HG03025 (cell line): Measurements from ENCODE around the gene KIZ.
"Not testable (repeated sequence)": the region's sequence is repeated elsewhere in the genome, so short reads cannot be mapped to it uniquely, and the experiment has no call there.

ENCODE experiments used
- ATAC-seq: cut with Tn5 transposase; IDR thresholded peaks from one replicate; pipeline ENCODE4 v1.9.1; 2021; ENCODE audit warnings: mild to moderate bottlenecking, moderate library complexity; ENCODE audit not compliant: unreplicated experiment, low FRiP score

The KIZ gene

GRCh38 chr20:21244808-21245207, 118.9 kb downstream of the KIZ start:
- no peak for ATAC-seq

GRCh38 chr20:21246161-21246560, 120.3 kb downstream of the KIZ start:
- ATAC-seq: no peak

- not testable (repeated sequence) for ATAC-seq
These were observed 121.8 kb downstream of the KIZ start for GRCh38 chr20:21247603-21248095.

GRCh38 chr20:21251278-21251677, 125.4 kb downstream of the KIZ start:
- no peak for ATAC-seq

- ATAC-seq: no peak
These were observed 131.3 kb downstream of the KIZ start for GRCh38 chr20:21257192-21257591.

GRCh38 chr20:21258411-21258810, 132.5 kb downstream of the KIZ start:
- no peak for ATAC-seq

- no peak for ATAC-seq
These were observed 133.5 kb downstream of the KIZ start for GRCh38 chr20:21259346-21259745.

- ATAC-seq: no peak
These were observed 136.9 kb downstream of the KIZ start for GRCh38 chr20:21262812-21263211.

GRCh38 chr20:21265261-21266190, 139.6 kb downstream of the KIZ start:
- no peak for ATAC-seq

GRCh38 chr20:21266191-21266536, 140.3 kb downstream of the KIZ start:
- ATAC-seq: no peak

GRCh38 chr20:21269772-21270171, 143.9 kb downstream of the KIZ start:
- no peak for ATAC-seq

- no peak for ATAC-seq
These were observed 144.9 kb downstream of the KIZ start for GRCh38 chr20:21270806-21271205.

GRCh38 chr20:21272279-21272678, 146.4 kb downstream of the KIZ start:
- peak; percentile 52 for ATAC-seq

- ATAC-seq: peak; percentile 75
These were observed 146.8 kb downstream of the KIZ start for GRCh38 chr20:21272679-21273078.

GRCh38 chr20:21273755-21274386, 148.0 kb downstream of the KIZ start:
- ATAC-seq: no peak

- no peak for ATAC-seq
These were observed 152.9 kb downstream of the KIZ start for GRCh38 chr20:21278829-21279228.

GRCh38 chr20:21279706-21280521, 154.0 kb downstream of the KIZ start:
- no peak for ATAC-seq

- ATAC-seq: peak; percentile 69
These were observed 154.7 kb downstream of the KIZ start for GRCh38 chr20:21280522-21281016.

- no peak for ATAC-seq
These were observed 160.9 kb downstream of the KIZ start for GRCh38 chr20:21286775-21287174.

- no peak for ATAC-seq
These were observed 162.9 kb downstream of the KIZ start for GRCh38 chr20:21288587-21289370.
